NCI-H1417 (cell line): Measurements from ENCODE around the gene PCDHB12.
"Not testable (repeated sequence)": the region's sequence is repeated elsewhere in the genome, so short reads cannot be mapped to it uniquely, and the experiment has no call there.

ENCODE experiments used
- DNase-seq, 3 experiments: peaks; one replicate each; lab custom pipeline; 2025; lab: John Stamatoyannopoulos, UW

The PCDHB12 gene

DNA sequence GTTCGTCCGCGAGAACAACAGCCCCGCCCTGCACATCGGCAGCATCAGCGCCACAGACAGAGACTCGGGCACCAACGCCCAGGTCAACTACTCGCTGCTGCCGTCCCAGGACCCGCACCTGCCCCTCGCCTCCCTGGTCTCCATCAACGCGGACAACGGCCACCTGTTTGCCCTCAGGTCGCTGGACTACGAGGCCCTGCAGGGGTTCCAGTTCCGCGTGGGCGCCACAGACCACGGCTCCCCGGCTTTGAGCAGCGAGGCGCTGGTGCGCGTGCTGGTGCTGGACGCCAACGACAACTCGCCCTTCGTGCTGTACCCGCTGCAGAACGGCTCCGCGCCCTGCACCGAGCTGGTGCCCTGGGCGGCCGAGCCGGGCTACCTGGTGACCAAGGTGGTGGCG, 1.8 kb downstream of the PCDHB12 start:
- not testable (repeated sequence) for DNase-seq

DNA sequence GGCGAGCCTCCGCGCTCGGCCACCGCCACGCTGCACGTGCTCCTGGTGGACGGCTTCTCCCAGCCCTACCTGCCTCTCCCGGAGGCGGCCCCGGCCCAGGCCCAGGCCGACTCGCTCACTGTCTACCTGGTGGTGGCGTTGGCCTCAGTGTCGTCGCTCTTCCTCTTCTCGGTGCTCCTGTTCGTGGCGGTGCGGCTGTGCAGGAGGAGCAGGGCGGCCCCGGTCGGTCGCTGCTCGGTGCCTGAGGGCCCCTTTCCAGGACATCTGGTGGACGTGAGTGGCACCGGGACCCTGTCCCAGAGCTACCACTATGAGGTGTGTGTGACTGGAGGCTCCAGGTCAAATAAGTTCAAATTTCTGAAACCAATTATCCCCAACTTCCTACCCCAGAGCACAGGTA, 2.3 kb downstream of the PCDHB12 start:
- not testable (repeated sequence) for DNase-seq

DNA sequence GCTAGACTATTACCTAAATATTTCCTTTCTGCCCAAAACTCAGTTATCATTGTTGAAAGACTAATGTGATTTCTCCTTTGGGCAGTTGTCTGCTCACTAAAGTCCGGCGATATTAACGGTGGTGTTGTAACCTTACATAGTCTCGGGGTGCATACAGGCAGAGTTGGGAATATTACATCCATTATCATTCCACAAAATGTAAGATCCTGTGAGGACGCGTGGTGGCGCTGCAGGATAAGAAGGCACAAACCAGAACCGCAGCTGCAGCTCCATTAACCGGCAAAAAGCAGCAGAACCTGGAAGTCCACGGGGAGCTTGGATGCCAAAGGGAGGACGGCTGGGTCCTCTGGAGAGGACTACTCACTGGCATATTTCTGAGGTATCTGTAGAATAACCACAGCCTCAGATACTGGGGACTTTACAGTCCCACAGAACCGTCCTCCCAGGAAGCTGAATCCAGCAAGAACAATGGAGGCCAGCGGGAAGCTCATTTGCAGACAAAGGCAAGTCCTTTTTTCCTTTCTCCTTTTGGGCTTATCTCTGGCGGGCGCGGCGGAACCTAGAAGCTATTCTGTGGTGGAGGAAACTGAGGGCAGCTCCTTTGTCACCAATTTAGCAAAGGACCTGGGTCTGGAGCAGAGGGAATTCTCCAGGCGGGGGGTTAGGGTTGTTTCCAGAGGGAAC, 5.3 kb downstream of the PCDHB12 start, which contains the start of gene PCDHB13:
Gene PCDHB13, plus strand, starts transcription at position 264 of the 684 bp plus-strand sequence. Its CDS starts 205 bp downstream, at position 469.
- DNase-seq: not testable (repeated sequence)

DNA sequence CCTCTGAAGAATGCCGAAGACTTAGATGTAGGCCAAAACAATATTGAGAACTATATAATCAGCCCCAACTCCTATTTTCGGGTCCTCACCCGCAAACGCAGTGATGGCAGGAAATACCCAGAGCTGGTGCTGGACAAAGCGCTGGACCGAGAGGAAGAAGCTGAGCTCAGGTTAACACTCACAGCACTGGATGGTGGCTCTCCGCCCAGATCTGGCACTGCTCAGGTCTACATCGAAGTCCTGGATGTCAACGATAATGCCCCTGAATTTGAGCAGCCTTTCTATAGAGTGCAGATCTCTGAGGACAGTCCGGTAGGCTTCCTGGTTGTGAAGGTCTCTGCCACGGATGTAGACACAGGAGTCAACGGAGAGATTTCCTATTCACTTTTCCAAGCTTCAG, 6.1 kb downstream of the PCDHB12 start:
- DNase-seq: not testable (repeated sequence)

DNA sequence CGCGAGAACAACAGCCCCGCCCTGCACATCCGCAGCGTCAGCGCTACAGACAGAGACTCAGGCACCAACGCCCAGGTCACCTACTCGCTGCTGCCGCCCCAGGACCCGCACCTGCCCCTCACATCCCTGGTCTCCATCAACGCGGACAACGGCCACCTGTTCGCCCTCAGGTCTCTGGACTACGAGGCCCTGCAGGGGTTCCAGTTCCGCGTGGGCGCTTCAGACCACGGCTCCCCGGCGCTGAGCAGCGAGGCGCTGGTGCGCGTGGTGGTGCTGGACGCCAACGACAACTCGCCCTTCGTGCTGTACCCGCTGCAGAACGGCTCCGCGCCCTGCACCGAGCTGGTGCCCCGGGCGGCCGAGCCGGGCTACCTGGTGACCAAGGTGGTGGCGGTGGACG, 7.0 kb downstream of the PCDHB12 start:
- DNase-seq: not testable (repeated sequence)

DNA sequence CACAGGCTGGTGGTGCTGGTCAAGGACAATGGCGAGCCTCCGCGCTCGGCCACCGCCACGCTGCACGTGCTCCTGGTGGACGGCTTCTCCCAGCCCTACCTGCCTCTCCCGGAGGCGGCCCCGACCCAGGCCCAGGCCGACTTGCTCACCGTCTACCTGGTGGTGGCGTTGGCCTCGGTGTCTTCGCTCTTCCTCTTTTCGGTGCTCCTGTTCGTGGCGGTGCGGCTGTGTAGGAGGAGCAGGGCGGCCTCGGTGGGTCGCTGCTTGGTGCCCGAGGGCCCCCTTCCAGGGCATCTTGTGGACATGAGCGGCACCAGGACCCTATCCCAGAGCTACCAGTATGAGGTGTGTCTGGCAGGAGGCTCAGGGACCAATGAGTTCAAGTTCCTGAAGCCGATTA, 7.5 kb downstream of the PCDHB12 start:
- not testable (repeated sequence) for DNase-seq

DNA sequence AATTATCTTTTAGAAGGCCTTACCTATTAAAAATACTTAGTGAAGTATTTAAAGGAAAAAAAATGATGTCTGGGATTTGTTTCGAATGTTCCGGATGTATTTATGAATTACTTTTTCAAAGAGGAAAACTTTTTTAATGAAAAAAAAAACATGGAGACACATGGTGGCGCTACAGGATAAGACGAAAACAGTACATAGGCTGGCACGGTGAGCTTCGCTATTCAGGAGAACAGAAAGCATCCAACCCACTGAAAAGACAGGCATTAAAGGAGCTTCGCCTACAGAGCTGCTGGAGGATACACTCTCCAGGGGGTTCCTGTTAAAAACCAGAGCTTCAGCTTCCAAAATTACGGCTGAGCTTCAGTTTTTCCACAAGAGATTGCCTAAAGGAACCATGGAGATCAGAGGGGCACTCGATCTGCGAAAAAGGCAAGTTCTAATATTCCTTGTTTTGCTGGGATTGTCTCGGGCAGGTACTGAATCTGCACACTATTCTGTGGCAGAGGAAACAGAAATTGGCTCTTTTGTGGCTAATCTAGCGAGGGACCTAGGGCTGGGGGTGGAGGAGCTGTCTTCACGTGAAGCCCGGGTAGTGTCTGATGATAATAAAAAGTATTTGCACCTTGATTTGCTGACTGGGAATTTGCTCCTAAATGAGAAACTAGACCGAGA, 14.7 kb downstream of the PCDHB12 start, which contains the start of gene PCDHB14:
Gene PCDHB14, plus strand, starts transcription at position 232 of the 672 bp plus-strand sequence. Its CDS starts 163 bp downstream, at position 395.
- peak in 2 of 3 experiments; percentile 23 to 45 for DNase-seq

DNA sequence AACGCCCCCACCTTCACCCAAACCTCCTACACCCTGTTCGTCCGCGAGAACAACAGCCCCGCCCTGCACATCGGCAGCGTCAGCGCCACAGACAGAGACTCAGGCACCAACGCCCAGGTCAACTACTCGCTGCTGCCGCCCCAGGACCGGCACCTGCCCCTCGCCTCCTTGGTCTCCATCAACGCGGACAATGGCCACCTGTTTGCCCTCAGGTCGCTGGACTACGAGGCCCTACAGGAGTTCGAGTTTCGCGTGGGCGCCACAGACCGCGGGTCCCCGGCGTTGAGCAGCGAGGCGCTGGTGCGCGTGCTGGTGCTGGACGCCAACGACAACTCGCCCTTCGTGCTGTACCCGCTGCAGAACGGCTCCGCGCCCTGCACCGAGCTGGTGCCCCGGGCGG, 16.3 kb downstream of the PCDHB12 start:
- not testable (repeated sequence) for DNase-seq

DNA sequence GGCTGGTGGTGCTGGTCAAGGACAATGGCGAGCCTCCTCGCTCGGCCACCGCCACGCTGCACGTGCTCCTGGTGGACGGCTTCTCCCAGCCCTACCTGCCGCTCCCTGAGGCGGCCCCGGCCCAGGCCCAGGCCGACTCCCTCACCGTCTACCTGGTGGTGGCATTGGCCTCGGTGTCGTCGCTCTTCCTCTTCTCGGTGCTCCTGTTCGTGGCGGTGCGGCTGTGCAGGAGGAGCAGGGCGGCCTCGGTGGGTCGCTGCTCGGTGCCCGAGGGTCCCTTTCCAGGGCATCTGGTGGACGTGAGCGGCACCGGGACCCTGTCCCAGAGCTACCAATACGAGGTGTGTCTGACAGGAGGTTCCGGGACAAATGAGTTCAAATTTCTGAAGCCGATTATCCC, 16.9 kb downstream of the PCDHB12 start:
- not testable (repeated sequence) for DNase-seq

DNA sequence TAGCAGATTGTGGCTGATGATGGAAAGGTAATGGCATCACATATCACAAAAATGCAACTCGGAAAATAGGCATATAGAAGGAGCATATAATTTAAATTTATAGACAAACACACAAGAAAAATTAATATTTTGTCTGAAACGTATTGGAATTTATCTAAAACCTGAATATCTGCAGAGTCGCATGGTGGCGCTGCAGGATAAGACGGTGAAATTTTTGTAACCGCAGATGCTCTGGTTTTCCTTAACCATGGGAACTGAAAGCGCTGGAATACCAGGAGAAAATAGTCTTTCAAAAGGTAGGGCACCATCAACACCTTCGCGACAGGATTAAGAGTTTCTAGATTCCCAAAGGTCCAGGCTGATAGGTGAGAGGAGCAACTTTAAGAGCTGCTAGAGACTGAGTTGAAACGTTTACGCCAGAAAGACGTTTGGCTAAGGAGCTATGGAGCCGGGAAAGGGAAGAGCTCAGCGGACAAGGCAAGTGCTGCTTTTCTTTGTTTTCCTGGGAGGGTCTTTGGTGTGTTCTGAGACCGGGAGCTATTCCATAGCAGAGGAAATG, 25.7 kb downstream of the PCDHB12 start:
- DNase-seq: peak in 1 of 3 experiments; percentile 46

DNA sequence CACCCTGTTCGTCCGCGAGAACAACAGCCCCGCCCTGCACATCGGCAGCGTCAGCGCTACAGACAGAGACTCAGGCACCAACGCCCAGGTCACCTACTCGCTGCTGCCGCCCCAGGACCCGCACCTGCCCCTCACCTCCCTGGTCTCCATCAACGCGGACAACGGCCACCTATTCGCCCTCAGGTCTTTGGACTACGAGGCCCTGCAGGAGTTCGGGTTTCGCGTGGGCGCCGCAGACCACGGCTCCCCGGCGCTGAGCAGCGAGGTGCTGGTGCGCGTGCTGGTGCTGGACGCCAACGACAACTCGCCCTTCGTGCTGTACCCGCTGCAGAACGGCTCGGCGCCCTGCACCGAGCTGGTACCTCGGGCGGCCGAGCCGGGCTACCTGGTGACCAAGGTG, 27.4 kb downstream of the PCDHB12 start:
- DNase-seq: not testable (repeated sequence)

DNA sequence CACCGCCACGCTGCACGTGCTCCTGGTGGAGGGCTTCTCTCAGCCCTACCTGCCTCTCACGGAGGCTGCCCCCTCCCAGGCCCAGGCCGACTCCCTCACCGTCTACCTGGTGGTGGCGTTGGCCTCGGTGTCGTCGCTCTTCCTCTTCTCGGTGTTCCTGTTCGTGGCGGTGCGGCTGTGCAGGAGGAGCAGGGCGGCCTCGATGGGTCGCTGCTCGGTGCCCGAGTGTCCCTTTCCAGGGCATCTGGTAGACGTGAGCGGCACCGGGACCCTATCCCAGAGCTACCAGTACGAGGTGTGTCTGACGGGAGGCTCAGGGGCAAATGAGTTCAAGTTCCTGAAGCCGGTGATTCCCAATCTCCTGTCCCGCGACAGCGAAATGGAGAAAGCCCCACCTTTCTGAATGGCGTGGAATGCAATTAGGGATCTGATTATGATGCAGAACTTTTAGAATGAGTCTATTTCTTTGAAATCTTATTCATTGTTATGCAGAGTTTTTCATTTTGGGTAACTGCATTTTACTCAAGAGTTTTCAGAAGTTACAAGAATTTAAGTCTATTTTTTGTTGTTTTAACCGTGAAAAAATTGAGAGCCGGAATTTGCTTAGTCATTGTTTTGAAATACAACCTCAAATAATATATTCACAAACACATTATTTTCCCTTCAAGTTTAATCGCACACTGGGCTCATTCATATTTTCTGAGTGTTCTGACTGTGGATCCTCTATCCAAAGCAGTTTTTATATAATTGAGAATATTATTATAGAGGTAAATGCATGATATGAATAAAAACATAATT, 28.2 kb downstream of the PCDHB12 start:
- DNase-seq: no peak

DNA sequence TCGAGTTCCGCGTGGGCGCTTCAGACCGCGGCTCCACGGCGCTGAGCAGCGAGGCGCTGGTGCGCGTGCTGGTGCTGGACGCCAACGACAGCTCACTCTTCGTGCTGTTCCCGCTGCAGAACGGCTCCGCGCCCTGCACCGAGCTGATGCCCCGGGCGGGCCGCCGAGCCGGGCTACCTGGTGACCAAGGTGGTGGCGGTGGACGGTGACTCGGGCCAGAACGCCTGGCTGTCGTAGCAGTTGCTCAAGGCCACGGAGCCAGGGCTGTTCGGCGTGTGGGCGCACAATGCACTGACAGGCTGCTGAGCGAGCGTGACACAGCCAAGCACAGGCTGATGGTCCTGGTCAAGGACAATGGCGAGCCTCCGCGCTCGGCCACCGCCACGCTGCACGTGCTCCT, 33.0 kb downstream of the PCDHB12 start:
- no peak for DNase-seq

DNA sequence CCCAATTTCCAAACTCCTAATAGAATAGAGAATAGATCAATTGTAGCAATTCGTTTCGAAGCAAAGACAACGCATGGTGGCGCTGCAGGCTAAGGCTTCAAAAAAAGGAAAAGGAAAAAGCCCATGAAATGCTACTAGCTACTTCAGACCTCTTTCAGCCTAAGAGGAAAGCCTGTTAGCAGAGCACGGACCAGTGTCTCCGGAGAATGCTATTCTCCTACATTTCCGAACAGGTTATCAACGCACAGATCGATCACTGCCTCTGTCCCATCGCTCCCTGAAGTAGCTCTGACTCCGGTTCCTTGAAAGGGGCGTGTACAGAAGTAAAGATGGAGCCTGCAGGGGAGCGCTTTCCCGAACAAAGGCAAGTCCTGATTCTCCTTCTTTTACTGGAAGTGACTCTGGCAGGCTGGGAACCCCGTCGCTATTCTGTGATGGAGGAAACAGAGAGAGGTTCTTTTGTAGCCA, 36.8 kb downstream of the PCDHB12 start, which contains the start of gene PCDHB15:
Gene PCDHB15, plus strand, starts transcription at position 146 of the 468 bp plus-strand sequence. Its CDS starts 184 bp downstream, at position 330.
- DNase-seq: no peak

DNA sequence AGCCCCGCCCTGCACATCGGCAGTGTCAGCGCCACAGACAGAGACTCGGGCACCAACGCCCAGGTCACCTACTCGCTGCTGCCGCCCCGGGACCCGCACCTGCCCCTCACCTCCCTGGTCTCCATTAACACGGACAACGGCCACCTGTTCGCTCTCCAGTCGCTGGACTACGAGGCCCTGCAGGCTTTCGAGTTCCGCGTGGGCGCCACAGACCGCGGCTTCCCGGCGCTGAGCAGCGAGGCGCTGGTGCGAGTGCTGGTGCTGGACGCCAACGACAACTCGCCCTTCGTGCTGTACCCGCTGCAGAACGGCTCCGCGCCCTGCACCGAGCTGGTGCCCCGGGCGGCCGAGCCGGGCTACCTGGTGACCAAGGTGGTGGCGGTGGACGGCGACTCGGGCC, 38.5 kb downstream of the PCDHB12 start:
- not testable (repeated sequence) for DNase-seq

DNA sequence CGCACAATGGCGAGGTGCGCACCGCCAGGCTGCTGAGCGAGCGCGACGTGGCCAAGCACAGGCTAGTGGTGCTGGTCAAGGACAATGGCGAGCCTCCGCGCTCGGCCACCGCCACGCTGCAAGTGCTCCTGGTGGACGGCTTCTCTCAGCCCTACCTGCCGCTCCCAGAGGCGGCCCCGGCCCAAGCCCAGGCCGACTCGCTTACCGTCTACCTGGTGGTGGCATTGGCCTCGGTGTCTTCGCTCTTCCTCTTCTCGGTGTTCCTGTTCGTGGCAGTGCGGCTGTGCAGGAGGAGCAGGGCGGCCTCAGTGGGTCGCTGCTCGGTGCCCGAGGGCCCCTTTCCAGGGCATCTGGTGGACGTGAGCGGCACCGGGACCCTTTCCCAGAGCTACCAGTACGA, 38.9 kb downstream of the PCDHB12 start:
- DNase-seq: not testable (repeated sequence)

DNA sequence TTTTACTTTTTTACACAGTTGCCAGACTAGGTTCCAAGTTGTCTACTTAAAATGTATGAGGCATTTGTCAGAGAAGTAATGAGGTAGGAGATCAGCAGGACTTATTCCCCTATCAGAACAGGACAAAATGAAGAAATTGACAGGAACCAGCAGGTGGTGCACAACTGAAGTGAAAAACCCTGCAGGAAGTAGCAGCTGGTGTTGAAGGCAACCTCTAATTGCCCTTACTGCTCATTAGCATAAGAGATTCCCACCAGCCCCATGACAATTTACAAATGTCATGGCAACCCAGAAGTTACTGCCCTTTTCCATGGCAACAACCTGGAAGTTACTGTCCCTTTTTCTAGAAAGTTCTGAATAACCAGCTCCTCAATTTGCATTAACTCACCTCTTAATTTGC, 42.1 kb downstream of the PCDHB12 start:
- peak in 1 of 3 experiments; percentile 0 for DNase-seq

DNA sequence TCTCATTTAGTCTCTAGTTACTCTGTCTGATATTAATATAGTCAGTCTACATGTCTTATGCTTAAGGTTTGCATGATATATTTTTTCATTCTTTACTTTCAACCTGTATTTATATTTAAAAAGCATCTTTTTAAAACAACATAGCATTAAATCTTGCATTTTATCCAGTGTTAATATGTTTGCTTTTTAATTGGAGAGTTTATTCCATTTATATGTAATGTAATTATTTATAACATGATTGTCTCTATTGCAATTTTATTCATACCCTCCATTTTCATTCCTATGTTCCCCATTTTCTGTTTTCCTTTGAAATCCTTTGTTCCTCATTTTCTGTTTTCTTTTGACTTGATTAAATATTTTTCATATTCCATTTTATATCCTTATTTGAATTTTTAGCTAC, 49.9 kb downstream of the PCDHB12 start:
- DNase-seq: no peak

DNA sequence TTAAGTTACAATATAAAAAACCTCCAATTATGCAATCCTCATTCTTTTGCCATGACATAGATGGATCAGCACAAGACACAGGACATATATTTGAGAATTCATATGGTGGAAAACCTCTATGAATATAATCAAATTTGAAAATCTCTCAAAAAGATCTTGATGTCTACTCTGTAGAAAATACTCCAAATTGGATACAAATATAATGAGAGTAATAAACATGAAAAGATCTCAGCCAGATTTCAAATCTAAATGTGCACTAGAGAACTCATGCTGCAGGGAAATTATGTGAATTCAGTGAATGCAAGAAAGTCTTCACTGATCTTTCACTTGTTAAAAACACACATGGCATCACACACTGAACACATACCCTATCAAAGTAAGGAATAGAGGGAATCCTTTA, 50.4 kb downstream of the PCDHB12 start:
- no peak for DNase-seq

DNA sequence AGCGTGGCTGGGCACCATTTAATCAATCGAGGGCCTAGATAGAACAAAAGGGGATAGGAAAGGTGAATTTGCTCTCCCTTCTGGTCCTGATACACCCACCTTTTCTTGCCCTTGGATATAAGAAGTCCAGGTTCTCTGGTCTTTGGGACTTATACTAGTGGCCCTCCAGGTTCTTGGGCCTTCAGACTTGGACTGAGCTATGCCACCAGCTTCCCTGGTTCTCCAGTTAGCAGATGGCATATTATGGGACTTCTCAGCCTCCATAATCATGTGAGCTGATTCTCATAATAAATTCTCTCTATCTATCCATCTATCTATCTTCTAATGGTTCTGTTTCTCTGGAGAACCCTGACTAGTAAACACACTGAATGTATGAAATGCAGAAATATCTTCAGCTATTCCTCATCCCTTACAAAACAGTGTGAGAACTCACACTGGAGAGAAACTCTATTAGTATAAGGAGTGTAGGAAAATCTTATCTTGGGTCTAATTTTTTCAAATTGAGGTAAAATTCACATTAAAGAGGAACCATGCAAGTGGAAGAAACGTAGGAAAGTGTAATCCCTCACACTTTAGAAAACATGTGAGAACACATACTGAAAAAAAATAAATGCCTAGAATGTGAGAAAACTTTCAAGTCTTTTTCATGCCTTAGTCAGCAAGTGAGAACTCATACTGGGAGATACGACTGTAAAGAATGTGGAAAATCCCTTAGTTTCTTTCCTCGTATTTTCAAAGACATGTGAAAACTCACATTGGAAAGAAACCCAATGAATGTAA, 52.1 kb downstream of the PCDHB12 start:
- DNase-seq: peak in 1 of 3 experiments; percentile 0

DNA sequence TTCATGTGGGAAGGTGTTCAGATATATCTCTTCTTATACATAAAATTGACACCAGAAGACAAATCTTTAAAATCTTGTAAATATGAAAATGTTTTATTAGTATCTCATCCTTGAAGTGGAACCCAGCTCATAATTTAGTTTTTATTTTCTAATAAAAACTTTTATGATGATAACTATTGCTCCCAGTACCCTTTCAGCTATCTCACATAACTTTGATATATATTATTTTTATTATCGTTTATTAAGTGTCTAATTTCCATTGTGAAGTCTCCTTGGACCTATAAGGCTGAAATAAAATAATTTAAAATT, 52.7 kb downstream of the PCDHB12 start:
- DNase-seq: no peak
